Fibroblast of peridontal ligament (primary cell): ENCODE data around the gene CCDC73.

ENCODE experiments used
- DNase-seq: peaks from one replicate; pipeline ENCODE4 v3.0.0-alpha.2; 2010; ENCODE audit errors: extremely low read depth

Gene CCDC73

DNA sequence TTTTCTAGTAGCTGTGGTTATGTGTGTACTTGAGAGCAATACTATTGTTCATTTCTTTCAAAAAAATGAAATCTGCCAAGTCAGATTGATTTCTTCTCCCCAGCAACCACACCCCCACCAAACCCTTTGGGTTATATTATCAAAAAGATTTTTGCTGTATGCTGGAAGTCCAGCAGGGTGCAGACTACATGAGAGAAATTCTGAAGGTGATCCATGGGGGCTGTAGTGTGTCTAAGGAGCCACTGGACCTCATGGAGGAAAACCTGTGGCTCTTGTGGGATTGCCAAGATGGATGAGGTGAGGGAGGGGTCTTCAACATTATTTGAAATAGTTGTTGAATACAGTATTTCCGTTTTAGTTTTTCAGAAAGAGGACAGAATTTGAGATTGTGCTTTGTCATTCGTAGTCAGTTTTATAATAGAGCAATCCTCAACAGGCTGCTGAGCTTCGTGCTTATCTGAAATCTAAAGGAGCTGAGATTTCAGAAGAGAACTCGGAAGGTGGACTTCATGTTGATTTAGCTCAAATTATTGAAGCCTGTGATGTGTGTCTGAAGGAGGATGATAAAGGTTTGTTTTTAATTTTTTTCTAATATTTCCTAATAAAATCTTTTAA, 207.8 kb downstream of the CCDC73 start:
- DNase-seq = peak; percentile 16

DNA sequence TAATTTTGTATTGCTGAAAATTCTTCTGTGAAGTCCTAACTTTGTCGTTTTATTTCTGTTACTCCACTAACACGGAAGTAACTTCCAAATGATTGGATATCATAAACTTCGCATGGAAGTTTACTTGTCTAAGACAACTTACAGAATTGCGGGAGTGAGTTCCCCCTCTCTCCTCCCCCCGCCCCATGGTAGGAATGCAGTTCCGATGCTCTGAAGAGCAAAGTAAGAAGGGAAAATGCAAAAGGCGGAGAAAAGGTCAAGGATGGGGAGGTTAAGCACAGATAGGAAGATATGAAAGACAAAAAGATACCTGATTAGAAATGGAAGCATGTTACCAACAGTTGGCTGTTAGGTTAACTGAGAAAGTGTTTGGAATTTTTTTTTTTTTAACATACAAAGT, 209.5 kb downstream of the CCDC73 start:
- peak; percentile 13 for DNase-seq

DNA sequence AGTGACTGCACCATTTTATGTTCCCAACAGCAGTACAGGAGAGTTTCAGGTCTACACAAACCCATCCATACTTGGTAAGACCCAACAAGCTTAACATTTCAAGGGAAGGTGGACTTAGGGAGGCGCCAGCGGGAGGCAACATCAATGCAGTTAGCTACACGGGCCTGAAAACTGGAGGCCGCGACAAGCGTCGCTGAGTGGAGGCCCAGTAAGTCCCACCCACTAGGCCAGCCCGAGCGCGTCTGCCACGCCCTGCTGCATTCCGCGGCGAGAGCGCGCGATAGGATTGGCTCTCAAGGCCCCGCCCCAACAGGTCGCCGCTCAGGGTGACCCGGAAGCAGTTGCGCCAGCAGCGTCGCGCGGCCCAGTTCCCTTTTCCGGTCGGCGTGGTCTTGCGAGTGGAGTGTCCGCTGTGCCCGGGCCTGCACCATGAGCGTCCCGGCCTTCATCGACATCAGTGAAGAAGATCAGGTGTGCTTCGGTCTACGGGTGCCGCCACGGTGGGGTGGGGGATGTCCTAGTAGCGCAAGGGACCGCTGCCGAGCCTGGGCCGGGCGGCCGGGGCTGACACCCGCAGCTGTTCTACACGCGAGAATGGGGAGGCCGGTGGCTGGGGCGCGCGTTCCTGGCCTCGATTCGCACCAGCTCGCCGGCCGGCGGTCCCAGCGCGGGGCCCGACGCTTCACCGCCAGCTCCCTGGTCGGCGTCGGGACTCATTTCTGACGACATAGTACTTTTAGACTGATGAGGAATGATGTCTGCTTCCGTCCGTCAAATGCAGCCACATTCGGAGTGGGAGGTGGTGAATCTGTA, 210.8 kb downstream of the CCDC73 start, which contains the start of gene EIF3M:
Gene EIF3M, plus strand, starts transcription at position 373 of the 813 bp plus-strand sequence. Its CDS starts 57 bp downstream, at position 430.
- DNase-seq = peak; percentile 93

DNA sequence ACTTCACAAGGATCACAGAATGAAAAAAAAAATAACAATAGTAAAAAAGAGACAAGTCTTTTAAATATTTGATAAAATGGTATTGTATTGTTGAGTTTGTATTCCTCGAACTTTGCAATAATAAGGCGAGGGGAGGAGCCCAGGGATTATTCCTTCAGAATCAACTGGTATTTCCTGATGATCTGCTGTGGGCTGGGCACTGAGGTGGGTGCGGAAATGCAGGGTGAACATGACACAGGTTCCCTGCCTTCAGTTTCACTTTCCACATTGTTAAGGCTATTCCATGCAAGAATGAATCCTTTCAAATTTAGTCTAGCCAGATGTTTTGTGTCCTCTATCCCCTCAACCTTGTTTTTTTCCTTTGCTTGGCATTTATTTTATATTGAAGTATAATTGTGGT, 212.9 kb downstream of the CCDC73 start:
- no peak for DNase-seq

DNA sequence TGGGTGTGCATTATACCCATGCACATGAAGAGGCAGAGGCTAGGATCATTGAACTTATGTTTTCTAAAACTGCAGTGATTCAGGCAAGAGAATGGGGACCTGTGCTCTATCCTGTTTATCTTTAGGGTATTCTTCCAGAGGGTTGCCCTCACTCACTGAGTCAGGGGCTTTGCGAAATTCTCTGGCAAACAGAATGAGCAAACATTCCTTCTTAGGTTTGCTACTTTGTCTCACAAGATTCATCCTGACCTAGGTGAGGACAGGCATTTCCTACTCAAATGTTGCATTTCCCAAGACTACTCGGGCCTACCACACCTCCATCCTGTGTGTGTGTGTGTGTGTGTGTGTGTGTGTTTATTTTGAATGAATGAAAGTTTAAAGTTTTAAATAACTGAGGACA, 213.5 kb downstream of the CCDC73 start:
- DNase-seq = no peak

DNA sequence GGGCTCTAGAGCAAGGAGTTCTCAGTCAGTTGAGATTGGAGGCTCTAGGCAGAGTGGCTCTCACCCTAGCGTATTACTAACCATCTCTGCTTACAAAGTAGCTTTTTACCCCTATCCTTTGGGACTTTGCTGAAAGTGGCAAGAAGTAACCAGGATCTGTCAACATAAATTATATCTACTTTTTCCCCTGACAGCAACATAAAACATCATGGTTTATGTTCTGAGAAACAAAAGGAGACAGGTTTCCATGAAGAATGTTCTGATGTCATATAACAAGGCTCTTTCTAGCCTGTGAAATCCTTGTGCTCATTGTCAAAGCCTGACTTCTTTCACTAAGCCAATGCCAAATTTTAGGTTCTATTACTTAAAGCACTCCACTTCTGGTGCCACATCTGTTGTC, 218.0 kb downstream of the CCDC73 start:
- DNase-seq = no peak

DNA sequence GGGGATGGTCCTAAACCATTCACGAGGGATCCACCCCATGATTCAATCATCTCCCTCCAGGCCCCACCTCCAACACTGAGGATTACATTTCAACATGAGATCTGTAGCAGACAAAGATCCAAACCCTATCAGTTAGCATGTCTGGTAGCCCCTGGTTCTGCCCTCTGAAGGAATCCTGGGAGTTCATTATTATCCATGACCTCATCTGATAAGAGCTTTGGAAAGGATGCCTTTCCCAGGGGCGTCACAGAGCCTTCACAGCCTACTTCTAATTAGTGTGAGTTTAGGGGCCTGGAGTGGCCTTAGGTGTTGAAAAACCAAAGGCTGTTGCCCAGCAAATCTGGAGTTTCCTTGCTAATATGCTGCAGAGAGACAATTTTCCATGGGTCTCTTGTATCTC, 219.4 kb downstream of the CCDC73 start:
- no peak for DNase-seq

DNA sequence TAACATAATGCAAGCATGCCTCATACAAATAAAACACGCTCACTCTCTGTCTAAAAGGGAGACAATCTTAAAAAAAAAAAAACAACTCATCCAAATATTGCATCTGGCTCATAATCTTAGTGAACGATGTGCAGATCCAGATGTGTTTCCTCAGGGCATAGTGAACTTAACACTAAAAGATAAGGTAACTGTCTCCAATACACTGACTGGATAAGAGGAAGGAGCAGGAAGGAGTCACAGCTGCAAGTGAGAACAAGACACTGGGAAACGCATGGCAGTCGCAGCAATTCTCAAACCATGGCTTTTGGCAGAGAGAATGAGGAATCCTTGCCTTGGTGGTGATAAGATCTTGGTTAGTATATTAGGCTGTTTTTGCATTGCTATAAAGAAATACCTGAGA, 220.0 kb downstream of the CCDC73 start:
- DNase-seq = no peak

DNA sequence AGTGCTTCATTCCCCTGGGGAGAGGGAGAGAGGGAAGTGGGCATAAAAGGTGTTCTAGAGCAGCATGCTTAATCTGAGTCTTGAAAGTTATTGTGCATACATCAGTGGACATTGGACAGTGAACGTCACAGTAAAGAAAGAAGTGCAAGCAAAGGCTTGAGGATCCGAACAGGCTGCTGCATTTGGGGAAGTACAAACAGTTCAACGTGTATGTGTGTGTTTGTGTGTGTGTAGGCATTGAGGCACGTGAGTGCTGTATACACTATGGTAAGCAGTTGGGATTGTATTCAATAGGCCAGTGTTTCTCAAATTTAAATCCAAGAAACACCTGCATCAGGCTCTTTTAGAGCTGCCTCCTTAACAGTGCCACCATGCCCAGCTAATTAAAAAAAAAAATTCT, 221.2 kb downstream of the CCDC73 start:
- no peak for DNase-seq

DNA sequence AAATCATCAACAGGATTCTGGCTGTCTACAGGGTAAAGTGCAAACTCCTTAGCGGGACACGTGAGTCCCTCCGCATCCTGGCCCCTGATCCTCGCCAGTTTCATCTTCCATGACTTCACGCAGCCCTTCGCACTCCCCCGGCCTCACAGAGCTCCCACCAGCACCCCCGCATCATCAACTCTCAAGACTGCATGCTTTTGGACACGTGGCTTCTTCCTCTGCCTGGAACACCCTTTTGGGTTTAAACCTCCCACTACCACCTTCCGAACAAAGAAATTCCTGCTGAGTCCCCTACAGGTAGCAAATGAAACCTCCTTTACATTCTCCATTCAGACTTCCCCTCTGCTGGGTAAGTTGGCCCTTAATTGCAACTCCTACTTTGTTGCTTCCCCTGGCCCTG, 223.4 kb downstream of the CCDC73 start:
- no peak for DNase-seq

DNA sequence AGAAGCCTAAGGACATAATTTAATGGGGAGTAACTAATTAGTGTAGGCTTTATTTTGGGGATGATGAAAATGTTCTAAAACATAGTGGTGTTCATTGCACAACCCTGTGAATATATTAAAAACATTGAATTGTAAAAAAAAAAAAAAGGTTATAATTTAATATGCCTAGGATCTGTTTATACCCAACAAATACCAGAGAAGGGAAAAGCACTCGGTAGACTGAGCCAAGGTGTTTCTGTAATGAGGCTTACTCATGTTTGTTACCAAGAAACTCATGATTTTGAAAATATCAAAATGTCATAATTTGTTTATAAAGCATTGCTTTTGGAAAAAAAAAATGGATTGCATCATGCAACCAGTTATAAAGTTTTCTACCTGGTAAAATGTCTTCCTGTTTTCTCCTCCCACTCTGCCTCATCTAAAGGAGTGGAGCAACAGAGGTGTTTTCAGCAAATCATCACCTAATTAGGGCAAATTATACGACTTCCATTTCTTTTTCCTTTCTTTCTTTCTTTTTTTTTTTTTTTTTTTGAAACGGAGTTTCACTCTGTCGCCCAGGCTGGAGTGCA, 225.1 kb downstream of the CCDC73 start:
- no peak for DNase-seq

DNA sequence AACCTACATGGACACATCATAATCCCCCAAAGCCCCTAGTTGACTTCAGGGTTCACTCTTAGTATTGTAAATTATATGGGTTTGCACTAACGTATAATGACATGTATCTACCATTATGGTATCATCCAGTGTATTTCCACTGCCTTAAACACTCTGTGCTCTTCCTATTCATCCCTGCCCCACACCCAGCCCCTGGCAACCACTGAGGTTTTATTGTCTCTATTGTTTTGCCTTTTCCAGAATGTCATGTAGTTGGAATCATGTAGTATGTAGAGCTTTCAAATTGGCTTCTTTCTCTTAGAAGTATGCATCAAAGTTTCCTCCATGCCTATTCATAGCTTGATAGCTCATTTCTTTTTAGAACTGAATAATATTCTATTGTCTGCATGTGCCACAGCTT, 227.3 kb downstream of the CCDC73 start:
- no peak for DNase-seq

DNA sequence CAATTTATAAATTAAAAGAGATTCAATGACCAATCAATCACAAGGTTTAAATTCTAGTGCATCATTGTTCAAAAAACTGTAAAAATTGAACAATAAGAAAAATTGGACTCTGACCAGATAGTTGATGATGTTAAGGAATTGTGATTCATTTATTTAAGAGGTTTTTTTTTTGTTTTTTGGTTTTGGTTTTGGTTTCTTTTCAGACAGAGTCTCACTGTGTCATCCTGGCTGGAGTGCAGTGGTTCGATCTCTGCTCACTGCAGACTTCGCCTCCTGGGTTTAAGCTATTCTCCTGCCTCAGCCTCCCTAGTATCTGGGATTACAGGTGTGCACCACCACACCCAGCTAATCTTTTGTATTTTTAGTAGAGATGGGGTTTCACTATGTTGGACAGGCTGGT, 227.9 kb downstream of the CCDC73 start:
- DNase-seq = no peak

DNA sequence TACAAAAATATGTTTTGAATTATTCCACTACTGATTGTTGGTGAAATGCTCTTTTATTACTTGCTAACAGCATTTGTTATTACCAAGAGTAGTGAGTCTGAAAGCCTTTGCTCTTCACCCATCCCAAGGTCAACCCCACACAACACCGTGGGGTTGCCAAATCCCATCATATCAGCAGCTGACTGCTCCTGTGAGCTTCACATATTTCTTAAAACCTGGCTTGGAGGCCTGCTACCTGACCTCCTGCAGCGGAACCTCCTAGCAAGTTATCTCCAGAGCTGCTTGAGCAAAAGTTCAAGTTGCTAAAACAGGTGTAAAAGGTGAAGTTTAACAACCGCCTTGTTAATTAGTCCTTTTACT, 230.9 kb downstream of the CCDC73 start:
- no peak for DNase-seq

DNA sequence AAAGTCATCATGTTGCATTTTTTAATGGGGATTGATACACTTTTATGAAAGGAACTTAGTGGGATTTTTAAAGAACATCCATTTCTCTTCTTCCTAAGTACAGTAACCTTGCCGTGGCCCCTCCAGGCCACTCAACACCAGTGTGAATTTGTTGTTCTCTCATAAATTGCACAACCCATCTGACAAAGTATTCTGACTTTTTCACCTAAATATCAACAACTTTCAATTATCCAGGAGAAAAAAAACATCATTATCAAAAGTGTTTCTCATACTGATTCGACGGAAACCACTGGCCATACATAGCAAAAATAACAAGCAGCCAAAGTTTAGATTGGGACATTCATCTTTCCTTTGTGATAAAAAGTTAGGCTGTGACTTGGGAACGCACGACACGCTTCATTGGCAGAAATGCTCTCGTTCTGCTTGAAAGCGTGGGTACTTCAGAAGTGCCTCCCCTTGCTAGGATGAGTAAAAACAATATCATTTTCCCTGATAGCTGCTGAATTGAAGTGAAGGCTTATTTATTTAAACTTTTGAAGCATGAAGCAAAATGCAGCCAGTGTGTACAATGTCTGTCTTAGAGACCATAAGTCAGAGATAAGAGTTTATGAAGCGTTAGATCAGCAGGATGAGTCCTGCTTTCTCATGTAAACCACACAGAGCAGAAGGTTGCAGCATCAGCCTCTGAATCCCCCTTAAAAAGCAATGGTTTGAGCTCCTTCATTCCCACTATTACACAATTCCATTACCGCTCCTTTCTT, 231.4 kb downstream of the CCDC73 start:
- peak; percentile 8 for DNase-seq

DNA sequence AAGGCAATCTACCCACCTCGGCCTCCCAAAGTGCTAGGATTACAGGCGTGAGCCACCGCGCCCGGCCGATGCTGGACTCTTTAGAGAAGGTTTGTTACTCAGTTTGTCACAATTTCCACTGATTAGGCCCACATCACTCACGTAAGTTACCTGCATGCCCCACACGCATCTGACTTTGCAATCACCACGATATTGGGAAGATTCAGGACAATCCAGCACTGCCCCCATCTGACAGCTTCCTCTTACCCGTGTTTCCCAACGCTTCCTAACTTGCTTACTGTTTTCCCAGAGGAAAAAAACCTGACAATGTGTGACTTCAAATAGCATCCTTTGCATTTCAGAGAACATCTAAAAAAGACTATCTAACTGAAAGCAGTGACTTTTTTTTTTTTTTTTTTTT, 232.6 kb downstream of the CCDC73 start:
- no peak for DNase-seq

DNA sequence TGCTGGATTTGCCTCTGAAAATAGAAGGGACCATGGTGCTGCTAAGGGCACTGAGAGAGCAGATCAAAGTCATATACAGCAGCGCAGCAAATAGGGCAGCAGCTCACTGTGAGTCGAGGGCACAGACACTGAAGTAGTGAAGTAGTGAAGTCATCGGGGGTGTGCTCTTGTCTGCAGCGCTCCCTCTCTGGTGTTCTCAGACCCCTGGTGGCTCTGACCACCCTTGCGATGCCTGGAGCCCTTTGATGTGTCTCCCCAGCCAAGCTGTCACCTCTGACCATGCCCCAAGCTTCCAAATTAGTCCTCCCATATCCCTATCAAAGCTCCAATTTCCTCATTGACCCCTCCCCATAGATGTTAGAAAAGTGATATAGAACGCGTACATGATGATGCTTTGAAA, 238.6 kb downstream of the CCDC73 start:
- DNase-seq = no peak

DNA sequence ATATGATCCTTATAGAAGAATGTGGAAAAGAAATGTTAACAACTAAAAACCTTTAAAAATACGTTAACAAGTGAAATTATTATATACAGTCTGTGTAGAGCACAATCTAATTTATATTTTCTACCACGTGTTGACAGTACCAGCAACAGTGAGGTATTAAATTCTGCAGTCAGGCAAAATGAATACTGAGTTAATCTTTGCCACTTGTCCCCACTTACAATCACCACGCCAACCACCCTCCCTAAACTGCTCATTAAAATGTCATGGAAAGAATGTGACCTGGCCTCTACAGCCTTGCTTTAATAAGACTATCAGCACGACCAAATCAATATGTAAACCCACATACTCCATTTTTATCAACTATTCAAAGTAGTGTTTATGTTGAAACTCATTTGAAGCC, 239.4 kb downstream of the CCDC73 start:
- no peak for DNase-seq
